NOMO-1 (cell line): Measurements from ENCODE around the gene NRAP.

Experiments
- DNase-seq, 2 experiments: peaks; one replicate each; lab custom pipeline; 2025; ENCODE audit not compliant: unreplicated experiment in 2 of 2; lab: John Stamatoyannopoulos, UW

The NRAP gene

GRCh38 chr10:113610631-113611601, 52.9 kb downstream of the NRAP start:
- DNase-seq, result no peak

- no peak for DNase-seq
Observed at GRCh38 chr10:113609704-113610108, 54.1 kb downstream of the NRAP start.

DNA sequence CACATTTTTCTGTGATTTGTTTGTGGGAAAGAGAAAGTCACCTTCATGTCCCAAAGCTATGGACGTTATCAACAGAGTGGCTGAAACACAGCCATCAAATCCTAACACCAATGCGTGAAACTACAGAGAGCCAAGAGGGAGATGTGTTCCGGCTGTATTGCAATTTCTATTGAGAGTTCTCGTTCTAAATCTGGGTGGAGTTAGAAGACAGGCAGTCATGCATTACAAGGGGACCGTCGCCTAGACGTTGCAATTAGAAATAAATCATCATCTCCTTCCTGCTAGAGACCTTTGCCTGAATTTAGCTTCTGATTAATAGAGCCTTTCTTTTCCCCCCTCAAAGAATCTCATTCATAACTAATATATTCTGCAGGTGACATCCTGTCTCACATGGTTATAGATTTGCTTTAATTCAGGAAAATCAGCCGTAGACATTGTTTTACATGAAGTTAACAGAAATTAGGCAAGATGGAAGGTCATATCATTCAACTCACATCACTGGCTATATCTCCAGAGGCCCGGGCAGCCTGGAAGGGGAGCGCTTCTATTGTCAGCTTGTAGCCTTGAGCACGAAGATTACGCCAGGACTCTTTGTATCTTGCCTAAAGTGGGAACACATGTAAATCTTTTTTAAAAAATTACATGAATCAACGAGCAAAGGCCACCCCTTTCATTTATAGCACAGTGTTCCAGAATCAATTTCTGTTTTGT, 58.4 kb downstream of the NRAP start:
- DNase-seq, result no peak

GRCh38 chr10:113604572-113604971, 59.3 kb downstream of the NRAP start:
- no peak for DNase-seq

GRCh38 chr10:113603057-113603777, 60.6 kb downstream of the NRAP start:
- no peak for DNase-seq

- no peak for DNase-seq
Observed at GRCh38 chr10:113600569-113600968, 63.3 kb downstream of the NRAP start.

- DNase-seq, result no peak
Observed at GRCh38 chr10:113594652-113595051, 69.2 kb downstream of the NRAP start.

DNA sequence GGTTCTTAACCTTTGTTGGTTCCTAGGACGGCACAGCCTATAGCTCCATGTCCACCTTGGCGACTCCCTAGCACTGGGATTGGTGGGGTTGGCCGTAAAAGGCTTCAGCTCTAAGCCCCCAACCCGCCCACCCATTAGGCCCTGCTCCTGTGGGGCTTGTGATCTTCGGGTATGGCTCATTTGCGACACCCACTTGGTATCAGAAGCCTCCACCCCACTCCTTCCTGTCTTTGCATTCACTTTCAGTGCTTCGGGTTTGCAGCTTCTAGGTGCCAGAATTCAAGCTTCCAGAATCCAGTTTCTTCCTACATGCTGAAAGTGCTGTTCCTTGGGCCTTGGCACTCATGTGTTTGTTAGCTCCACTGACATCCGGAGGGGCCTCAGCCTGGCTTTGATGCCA, 71.5 kb downstream of the NRAP start:
- no peak for DNase-seq

- DNase-seq, result no peak
Observed at GRCh38 chr10:113590581-113590980, 73.3 kb downstream of the NRAP start.

DNA sequence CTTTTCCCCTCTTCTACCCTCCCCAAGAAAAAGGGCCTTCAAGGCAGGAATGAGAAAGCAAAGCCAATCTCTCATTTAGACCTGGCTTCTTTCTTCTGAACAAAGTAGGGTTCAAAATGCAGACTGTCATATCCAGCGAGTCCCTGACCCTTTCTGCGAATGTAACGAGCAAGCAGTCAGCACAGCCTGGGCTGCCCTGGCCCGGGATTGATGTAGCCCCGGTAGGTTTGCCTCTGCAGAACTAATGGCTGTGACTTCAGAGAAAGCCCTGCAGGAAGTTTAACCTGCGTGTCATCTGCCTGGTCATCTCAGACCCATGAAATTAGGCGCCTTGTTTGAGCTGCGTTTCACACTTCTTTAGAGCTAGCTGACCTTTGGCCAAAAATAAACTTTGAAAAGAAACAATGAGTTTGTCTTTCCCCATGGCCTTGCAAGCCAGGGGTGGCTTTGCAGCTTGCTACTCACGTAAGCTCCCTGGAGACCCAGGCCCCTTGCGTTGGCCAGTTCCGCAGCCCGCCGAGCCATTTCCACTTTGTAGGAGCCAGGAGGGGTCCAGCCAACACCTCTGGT, 74.6 kb downstream of the NRAP start:
- DNase-seq, result no peak

- DNase-seq, result no peak
Observed at GRCh38 chr10:113585949-113586348, 77.9 kb downstream of the NRAP start.

DNA sequence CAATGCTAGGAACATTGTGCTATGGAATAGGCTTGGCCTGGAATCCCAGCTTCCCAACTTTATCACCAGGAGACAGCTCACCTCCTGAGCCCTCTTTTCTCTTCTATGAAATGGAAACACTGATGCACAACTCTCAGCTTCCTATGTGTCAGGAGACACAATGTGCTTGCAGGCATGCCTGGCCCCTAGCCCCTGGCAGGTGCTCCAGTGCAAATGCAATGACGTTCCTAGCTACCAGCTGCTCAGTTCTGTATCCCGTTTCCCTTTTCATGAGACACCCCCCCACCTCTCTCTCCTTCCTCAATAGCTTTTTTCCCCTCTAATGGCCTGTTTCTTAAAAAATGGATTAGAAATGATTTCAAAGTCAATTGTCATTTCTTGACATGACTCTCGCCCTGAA, 80.3 kb downstream of the NRAP start:
- no peak for DNase-seq

GRCh38 chr10:113581092-113581491, 82.7 kb downstream of the NRAP start:
- DNase-seq, result no peak

DNA sequence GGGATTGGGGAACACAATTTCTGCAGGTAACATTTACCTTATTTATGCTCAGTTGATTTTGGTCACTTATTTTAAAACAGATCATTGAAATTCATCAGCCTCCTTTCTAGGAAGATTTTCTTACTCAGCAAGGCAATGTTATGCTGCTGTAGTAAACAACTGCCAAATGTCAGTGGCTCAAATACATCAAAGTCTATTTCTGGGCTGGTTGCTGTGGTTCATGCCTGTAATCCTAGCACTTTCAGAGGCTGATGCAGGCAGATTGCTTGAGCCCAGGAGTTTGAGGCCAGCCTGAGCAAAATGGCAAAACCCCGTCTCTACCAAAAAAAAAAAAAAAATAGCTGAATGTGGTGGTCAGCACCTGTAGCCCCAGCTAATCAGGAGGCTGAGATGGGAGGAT, 85.1 kb downstream of the NRAP start:
- no peak for DNase-seq

GRCh38 chr10:113576852-113577251, 87.0 kb downstream of the NRAP start:
- no peak for DNase-seq

DNA sequence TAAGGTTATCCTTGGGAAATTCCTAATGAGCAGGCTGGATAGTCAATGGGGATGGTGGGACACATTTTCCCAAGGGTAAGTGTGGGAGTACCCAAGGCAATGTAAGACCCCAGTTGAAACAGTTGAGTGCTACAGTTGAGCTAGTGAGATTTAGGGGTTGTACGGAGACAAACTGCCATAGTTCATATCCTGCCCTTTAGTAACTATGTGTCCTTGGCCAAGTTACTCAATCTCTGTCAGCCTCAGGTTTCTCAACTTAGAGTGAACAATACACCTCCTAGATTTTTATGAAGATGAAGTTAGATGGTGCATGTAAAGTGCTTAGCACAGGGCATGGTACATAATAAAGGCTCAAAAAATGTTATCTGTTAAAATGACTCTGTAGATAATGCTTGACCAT, 90.5 kb downstream of the NRAP start:
- no peak for DNase-seq

DNA sequence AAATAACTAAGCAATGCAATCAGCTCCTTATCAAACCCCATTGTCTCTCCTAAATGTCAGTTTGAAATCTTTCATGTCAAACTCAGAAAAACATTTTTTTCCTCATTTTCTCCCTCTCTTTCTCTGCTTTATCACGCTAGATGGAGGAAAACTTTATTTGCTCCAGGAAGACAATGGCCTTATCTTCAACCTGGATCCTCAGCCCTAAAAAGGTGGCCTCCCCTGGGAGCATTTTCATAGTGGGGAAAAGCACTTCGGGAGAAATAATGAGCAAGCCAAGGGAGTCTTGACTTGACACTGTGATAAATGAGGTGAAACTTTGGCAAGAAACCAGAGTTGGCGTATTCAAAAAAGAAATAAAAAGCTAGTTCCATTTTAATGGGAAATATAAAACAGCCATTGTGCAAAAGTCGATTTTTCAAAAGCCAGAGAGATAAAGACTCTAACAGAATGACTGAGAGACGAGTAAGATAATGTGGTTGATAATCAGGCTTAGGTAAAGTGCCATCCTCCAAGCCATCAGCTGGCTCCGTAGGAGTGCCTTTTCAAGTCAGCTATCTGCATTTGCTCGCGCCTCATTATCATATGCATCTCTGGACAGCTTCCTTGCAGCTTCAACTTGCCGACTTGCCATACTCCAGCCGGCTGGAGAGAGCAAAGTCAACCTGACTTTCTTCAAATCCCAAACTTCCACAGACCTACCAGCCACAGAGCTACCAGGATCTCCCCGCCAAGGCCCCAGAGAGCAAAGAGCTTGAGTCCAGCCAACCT, 91.1 kb downstream of the NRAP start:
- DNase-seq, result no peak

DNA sequence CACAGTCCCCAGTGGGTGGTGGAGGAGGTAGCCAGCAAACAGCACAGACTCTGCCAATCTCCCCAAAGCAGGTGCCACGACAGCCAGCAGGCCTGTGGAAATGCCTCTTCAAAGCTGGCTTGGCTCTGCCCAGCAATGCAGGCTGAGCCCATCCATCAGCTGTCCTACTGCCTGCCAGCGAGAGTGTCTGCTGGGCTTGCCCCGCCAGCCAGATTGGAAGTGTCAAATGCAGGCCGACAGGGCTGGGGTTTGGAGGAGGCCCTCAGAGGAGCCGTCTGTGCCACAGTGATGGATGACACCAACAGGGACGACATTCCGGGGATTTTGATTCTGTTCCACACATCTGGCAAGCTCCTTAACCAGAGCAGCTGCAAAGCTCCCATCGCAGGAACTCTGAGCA, 94.3 kb downstream of the NRAP start:
- no peak for DNase-seq

GRCh38 chr10:113566888-113567287, 97.0 kb downstream of the NRAP start:
- DNase-seq, result no peak

GRCh38 chr10:113565364-113565763, 98.5 kb downstream of the NRAP start:
- DNase-seq, result no peak
